Measurements from ENCODE around the gene VAMP1.

DNA sequence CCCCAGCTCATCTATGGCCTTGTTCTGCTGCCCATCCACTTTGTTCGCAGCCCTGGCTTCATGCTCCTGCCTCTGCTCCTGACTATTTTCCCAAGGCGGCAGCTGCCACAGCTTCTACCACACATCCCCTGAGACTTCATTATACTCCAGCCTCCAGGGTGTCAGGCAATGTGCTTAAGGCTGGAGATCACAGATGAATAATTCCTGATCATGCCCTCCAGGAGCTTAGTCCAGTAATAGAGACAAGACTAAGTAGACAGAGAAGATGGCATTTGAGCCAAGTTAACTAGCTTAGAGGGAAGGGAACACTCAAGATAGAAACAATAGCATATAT, 11.5 kb downstream of the VAMP1 start:
- no peak for TF ChIP-seq POLR2AphosphoS5 (IDR thresholded peaks at IDR 0.05; ENCODE audit: borderline replicate concordance, low read depth, low read length)
- TF ChIP-seq EZH2 (IDR thresholded peaks at IDR 0.05): no peak
- TF ChIP-seq FOXP2 (optimal IDR thresholded peaks at IDR 0.05; ENCODE audit: control extremely low read depth, extremely low read length, insufficient read depth): no peak

Data from SK-N-MC (cell line).